AG10803 (cell line): ENCODE results near the gene IGF1R.

ENCODE experiments used
- DNase-seq: peaks from one replicate; pipeline ENCODE4 v3.0.0; 2010; ENCODE audit warnings: low read depth
- H3K4me3 ChIP-seq: 2 replicates; pipeline ENCODE4 v1.5.1; 2011; ENCODE audit warnings: mild to moderate bottlenecking, low read length, control low read depth
- TF ChIP-seq, protein P1 (sequence below): conservative IDR thresholded peaks from 2 replicates; pipeline ENCODE4 v1.5.1; 2011; ENCODE audit warnings: mild to moderate bottlenecking, low read length, control low read depth, inconsistent platforms

IGF1R gene

DNA sequence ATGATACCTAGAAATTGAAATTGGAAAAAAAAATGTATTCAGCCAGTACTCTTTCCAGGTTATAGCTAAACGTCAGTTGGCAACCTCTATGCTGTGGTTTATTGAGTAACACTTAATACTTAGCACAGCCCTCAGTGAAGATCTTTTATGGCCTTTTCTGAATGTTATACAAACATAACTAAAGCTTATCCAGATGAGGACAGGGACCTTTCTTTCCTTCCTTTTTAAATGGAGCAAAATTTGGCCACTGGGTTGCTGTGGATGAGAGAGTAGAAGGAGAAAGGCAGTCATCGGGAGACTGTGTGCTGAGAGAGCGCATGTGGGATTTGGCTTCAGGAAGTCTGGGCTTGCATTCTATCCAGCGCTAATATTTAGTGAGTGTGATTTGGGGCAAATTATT, 36.1 kb downstream of the IGF1R start:
- DNase-seq = peak; percentile 86

DNA sequence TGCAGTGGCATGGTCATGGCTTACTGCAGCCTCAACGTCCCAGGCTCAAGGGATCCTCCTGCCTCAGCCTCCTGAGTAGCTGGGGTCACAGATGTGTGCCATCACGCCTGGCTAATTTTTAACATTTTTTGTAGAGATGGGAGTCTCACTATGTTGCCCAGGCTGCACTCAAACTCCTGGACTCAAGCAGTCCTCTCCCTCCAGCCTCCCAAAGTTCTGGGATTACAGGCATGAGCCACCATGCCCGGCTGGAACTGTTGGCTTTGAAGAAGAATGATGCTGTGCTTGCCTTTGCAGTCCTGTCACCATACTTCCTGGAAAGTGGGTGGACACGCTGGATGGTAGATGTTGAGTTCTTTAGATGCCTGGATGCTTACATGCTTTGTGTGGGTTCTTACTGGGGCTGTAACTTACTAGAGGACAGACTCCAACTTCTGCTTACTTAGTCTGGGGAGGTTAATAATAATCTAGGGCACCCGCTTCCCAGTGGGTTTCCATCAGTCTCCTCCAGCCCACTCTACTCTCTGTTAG, 36.7 kb downstream of the IGF1R start:
- H3K4me3 ChIP-seq = no peak overlapping the region
- peak; percentile 52 for DNase-seq
- TF ChIP-seq, protein P1, sequence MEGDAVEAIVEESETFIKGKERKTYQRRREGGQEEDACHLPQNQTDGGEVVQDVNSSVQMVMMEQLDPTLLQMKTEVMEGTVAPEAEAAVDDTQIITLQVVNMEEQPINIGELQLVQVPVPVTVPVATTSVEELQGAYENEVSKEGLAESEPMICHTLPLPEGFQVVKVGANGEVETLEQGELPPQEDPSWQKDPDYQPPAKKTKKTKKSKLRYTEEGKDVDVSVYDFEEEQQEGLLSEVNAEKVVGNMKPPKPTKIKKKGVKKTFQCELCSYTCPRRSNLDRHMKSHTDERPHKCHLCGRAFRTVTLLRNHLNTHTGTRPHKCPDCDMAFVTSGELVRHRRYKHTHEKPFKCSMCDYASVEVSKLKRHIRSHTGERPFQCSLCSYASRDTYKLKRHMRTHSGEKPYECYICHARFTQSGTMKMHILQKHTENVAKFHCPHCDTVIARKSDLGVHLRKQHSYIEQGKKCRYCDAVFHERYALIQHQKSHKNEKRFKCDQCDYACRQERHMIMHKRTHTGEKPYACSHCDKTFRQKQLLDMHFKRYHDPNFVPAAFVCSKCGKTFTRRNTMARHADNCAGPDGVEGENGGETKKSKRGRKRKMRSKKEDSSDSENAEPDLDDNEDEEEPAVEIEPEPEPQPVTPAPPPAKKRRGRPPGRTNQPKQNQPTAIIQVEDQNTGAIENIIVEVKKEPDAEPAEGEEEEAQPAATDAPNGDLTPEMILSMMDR = no peak

More for the DNA sequence above, 36.1 kb downstream of the IGF1R start:
- TF ChIP-seq, protein P1 = no peak
- no peak overlapping the region; the same call in 1 of the 2 replicates for H3K4me3 ChIP-seq

DNA sequence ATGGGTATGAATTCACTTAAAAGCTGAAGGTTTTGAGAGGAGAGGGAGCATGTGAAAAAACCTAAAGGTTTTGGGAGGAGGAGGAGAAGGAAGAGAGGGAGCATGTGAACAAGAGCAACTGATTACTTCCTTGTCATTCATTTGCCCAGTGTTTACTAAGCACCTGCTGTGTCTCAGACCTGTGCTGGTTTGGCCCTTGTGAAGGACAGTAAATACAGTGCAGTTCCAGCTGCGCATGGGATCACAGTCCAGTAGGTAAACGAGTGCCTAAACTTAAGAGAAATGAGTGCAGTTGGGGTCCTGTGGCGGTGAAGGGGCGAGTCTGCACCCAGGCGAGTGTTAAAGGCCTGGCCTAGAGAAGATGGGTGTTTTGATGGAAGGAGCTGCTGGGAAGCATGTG, 38.6 kb downstream of the IGF1R start:
- TF ChIP-seq, protein P1 = no peak
- H3K4me3 ChIP-seq = no peak overlapping the region
- DNase-seq = no peak

DNA sequence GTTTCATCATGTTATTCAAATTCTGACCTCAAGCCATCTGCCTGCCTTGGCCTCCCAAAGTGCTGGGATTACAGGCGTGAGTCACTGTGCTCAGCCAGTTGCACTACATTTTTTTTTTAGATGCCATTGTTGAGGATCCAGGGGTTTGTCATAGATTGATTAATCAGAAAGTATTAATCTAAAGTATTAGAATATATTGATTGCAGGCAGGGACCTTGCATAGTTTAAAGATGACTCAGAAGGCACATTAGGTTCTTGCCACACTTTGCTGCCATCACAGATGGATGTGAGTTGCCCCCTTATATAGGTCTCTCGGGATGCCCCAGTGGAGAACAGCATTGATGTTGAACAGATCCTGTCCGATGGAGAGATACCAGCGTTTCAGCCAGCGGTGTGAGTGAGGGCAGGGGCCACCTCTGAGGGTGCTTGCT, 41.1 kb downstream of the IGF1R start:
- H3K4me3 ChIP-seq = no peak overlapping the region
- peak; percentile 64 for DNase-seq
- TF ChIP-seq, protein P1 = no peak

DNA sequence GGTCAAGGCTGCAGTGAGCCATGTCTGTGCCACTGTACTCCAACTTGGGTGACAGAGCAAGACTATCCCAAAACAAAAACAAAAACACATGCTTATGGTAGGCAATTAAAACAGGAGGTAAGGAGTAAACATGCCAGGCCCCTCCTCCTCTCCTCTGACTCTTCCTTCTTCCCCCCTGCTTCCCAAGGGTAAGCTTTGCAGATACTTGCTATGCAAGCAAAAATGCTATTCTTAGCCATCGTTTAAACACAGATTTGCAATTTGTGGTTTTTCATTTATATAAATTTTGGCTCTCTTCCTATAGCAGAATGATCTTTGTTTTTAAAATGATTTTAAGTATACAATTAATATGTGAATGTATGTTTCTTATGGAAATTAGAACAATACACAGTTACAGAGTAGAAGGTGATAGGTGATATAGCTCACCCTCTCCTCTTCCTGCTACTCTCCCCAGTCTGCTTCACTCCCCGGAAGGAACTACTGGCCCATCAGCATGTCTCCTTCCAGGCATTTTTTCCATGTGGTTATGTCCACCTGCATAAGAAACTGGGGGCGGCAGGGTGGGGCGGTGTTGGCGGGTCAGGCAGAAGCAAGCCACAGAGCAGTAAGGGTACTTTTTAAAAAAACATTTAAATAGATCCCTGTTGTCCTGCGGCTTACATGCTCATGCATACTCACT, 42.1 kb downstream of the IGF1R start:
- H3K4me3 ChIP-seq = no peak overlapping the region
- TF ChIP-seq, protein P1 = no peak
- no peak for DNase-seq

DNA sequence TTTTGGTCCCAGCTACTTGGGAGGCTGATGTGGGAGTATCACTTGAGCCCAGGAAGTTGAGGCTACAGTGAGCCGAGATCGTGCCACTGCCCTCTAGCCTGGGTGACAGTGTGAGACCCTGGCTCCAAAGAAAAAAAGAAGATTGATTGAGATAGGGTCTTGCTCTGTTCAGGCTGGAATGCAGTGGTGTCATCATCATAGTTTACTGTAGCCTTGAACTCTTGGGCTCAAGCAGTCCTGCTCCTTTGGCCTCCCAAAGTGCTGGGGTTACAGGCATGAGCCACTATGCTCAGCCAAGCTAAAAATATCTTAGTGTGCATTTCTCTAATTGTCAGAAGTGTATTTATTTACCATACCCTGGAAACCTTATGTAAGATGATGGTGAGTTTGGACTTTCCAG, 43.9 kb downstream of the IGF1R start:
- no peak overlapping the region for H3K4me3 ChIP-seq
- TF ChIP-seq, protein P1 = no peak
- no peak for DNase-seq

DNA sequence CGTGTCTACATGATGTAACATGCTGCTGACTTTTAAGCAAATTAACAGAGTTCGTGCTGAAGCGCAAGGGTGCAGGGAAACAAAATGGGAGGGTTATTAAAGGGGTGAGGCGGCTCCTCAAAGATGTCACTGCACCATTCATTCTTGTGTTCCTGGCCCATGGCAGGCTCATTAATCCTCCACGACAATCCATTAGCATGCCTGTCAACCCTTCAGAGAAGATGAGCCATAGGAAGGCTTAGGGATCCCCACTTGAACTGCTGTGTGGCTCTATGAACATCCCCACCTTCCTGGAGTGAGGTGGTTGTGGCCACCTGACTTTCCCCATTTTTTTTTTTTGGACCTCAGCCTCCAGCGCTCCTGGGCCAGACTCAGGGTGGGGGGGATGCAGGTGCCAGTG, 45.8 kb downstream of the IGF1R start:
- no peak for DNase-seq
- TF ChIP-seq, protein P1 = no peak

More for the DNA sequence above, 45.8 kb downstream of the IGF1R start:
- no peak overlapping the region for H3K4me3 ChIP-seq
